ENCODE results near the gene PDK3.

DNA sequence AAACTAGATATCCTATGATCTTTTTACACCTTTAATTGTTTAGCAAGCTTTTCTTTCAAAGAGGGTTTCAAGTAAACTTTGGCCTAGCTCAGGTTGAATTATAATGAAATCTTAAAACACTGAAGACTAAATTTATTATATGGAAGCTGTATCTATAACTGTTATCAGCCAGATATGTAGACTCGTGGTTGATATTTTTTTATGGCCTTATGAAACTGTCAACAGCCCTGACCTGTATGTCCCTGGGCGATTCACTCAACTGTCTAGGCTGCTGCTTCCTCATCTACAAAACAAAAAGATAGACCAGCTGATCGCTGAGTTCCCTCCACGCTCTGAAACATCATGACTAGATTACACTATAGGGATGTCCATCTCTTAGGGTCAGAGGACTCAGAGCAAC lies 21.2 kb upstream of the PDK3 start:
- TF ChIP-seq, protein P1, sequence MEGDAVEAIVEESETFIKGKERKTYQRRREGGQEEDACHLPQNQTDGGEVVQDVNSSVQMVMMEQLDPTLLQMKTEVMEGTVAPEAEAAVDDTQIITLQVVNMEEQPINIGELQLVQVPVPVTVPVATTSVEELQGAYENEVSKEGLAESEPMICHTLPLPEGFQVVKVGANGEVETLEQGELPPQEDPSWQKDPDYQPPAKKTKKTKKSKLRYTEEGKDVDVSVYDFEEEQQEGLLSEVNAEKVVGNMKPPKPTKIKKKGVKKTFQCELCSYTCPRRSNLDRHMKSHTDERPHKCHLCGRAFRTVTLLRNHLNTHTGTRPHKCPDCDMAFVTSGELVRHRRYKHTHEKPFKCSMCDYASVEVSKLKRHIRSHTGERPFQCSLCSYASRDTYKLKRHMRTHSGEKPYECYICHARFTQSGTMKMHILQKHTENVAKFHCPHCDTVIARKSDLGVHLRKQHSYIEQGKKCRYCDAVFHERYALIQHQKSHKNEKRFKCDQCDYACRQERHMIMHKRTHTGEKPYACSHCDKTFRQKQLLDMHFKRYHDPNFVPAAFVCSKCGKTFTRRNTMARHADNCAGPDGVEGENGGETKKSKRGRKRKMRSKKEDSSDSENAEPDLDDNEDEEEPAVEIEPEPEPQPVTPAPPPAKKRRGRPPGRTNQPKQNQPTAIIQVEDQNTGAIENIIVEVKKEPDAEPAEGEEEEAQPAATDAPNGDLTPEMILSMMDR (conservative IDR thresholded peaks at IDR 0.05 in 1 of 2, IDR thresholded peaks at IDR 0.05 in 1 of 2; ENCODE audit: extremely low read depth in 1 of 2, insufficient read depth in 1 of 2, low read depth in 1 of 2, low read length in 2 of 2), result no peak
- no peak for TF ChIP-seq EZH2 (IDR thresholded peaks at IDR 0.05; ENCODE audit: borderline replicate concordance, low read length)
